Activated gamma-delta T cell treated with anti-CD3 and anti-CD28 coated beads, Interleukin-2, amount 50 U/mL, for 16 hours (primary cell): ENCODE results near the gene PRDM7.

Experiments
- DNase-seq: peaks from one replicate; pipeline ENCODE4 v3.0.0-alpha.2; 2020; ENCODE audit warnings: low read depth

PRDM7 gene

GRCh38 chr16:90035902-90036301 is 41.2 kb downstream of the PRDM7 start:
- no peak for DNase-seq

- DNase-seq: no peak
Observed at GRCh38 chr16:90034504-90034903, 42.6 kb downstream of the PRDM7 start.

GRCh38 chr16:90033387-90033786 is 43.7 kb downstream of the PRDM7 start:
- no peak for DNase-seq

- DNase-seq: no peak
Observed at GRCh38 chr16:90032674-90033331, 44.3 kb downstream of the PRDM7 start.

- no peak for DNase-seq
Observed at GRCh38 chr16:90031931-90032673, 45.0 kb downstream of the PRDM7 start.

- DNase-seq: no peak
Observed at GRCh38 chr16:90031186-90031930, 45.8 kb downstream of the PRDM7 start.

GRCh38 chr16:90028985-90029384 is 48.1 kb downstream of the PRDM7 start:
- no peak for DNase-seq

- DNase-seq: no peak
Observed at GRCh38 chr16:90027611-90028010, 49.5 kb downstream of the PRDM7 start.

- no peak for DNase-seq
Observed at GRCh38 chr16:90026135-90026534, 51.0 kb downstream of the PRDM7 start.

GRCh38 chr16:90023078-90023447 is 54.1 kb downstream of the PRDM7 start:
- DNase-seq: no peak

GRCh38 chr16:90022209-90023077 is 54.7 kb downstream of the PRDM7 start:
- DNase-seq: peak; percentile 55

GRCh38 chr16:90020838-90021382 is 56.2 kb downstream of the PRDM7 start:
- no peak for DNase-seq

GRCh38 chr16:90020260-90020837 is 56.8 kb downstream of the PRDM7 start:
- no peak for DNase-seq

GRCh38 chr16:90019543-90020259 is 57.4 kb downstream of the PRDM7 start:
- DNase-seq: no peak

GRCh38 chr16:90018652-90019542 is 58.2 kb downstream of the PRDM7 start, which contains the start of gene DBNDD1:
TSS of gene DBNDD1 (minus strand) at chr16:90019456. CDS start at chr16:90019341, 115 bp downstream.
- DNase-seq: no peak

GRCh38 chr16:90018297-90018651 is 58.9 kb downstream of the PRDM7 start:
- DNase-seq: no peak

- DNase-seq: no peak
Observed at GRCh38 chr16:90016339-90016950, 60.7 kb downstream of the PRDM7 start.

- DNase-seq: no peak
Observed at GRCh38 chr16:90015586-90016338, 61.4 kb downstream of the PRDM7 start.
